AML-193 (cell line): ENCODE data around the gene TBK1.

Experiments used
- DNase-seq, 2 experiments: peaks; one replicate each; lab custom pipeline; 2025; lab: John Stamatoyannopoulos, UW

The TBK1 gene

GRCh38 chr12:64545081-64545382 lies 93.1 kb downstream of the TBK1 start:
- no peak for DNase-seq

GRCh38 chr12:64549108-64549507 lies 97.2 kb downstream of the TBK1 start:
- DNase-seq = no peak

- DNase-seq = no peak
These were observed 98.8 kb downstream of the TBK1 start for GRCh38 chr12:64550755-64551154.

GRCh38 chr12:64551676-64552075 lies 99.8 kb downstream of the TBK1 start:
- no peak for DNase-seq
